Left lung (tissue), 10 donors: Measurements from ENCODE around the gene AHDC1. TPM values are rescaled to one million over a fixed set of nuclear protein-coding genes. Genes with fewer than 3 reads are reported as not detected.

ENCODE experiments used
- ATAC-seq: fragments of 200-7000 bp; cut with Tn5 transposase; one replicate; pipeline ENCODE4 v1.9.1; 2020; ENCODE audit warnings: moderate library complexity
- DNase-seq, 4 donors: peaks; one replicate each; pipeline ENCODE4 v3.0.0-alpha.2; 2013 to 2020
- H3K27ac ChIP-seq, 2 donors: fragments of 200-600 bp; sonication (generic) in 1 of 2; one replicate each; pipeline versions ENCODE4 v1.5.0 to v1.8.0; 2020 to 2021
- H3K27me3 ChIP-seq, 2 donors: fragments of 200-600 bp; sonication (generic) in 1 of 2; one replicate each; pipeline versions ENCODE4 v1.5.0 to v1.8.0; 2020 to 2021
- H3K36me3 ChIP-seq, 2 donors: fragments of 200-600 bp; sonication (generic) in 1 of 2; one replicate each; pipeline versions ENCODE4 v1.5.0 to v1.8.0; 2020 to 2021
- H3K4me1 ChIP-seq, 2 donors: fragments of 200-600 bp; one replicate each; pipeline ENCODE4 v1.8.0; 2021
- H3K4me3 ChIP-seq, 2 donors: fragments of 200-600 bp; sonication (generic) in 1 of 2; one replicate each; pipeline versions ENCODE4 v1.5.0 to v1.8.0; 2020 to 2021; ENCODE audit warnings: mild to moderate bottlenecking in 1 of 2
- H3K9me3 ChIP-seq, 2 donors: fragments of 200-600 bp; sonication (generic) in 1 of 2; one replicate each; pipeline versions ENCODE4 v1.5.0 to v1.8.0; 2020 to 2021
- intact Hi-C, 2 donors: fragments of 100-400 bp; cut with DNase I; formaldehyde crosslinking; loops; one replicate each; pipeline versions ENCODE4 v1.11.2 to v1.14.2; 2022
- polyA plus RNA-seq, 6 donors: library from polyadenylated mRNA; unstranded; fragments of 120-200 nt; gene quantifications; one replicate each; pipeline ENCODE4 v1.2.1, GENCODE V29; 2013; ENCODE audit not compliant: insufficient read length in 6 of 6
- total RNA-seq, 2 donors: library from RNA; stranded (reverse); fragmentation: NEBNext Ultra II Directional; extraction: Animal tissue kit (Norgen Biotek cat#: 25700); gene quantifications; one replicate each; pipeline ENCODE4 v1.2.1, GENCODE V29; 2021
- TF ChIP-seq, protein P1 (sequence below), 2 donors: fragments of 200-600 bp; sonication (generic) in 1 of 2; IDR thresholded peaks; one replicate each; pipeline versions ENCODE4 v1.5.0 to v1.8.0; 2021; ENCODE audit warnings: antibody characterized with exemption in 2 of 2
- donor health status: DM: no; HTN: yes; CAD: no.
- donor health status: DM: no; HTN: no; CAD: no.

AHDC1 gene
- total and polyA plus RNA-seq, 8 donors = 32.2 to 48.8 (median 41.2) TPM

- intact Hi-C loops = no loop called here
- Histone ChIP-seq H3K4me1 (peaks cover 16 to 26% of the 10 kb centered on the region in 2 donors), H3K27me3 (no peaks in the 10 kb centered on the region), H3K27ac (no peak overlapping the region), H3K36me3 (no peaks in the 10 kb centered on the region), H3K9me3 (no peaks in the 10 kb centered on the region), H3K4me3 (no peak overlapping the region)
- ATAC-seq (no peak), DNase-seq (no peak)
- TF ChIP-seq, protein P1, sequence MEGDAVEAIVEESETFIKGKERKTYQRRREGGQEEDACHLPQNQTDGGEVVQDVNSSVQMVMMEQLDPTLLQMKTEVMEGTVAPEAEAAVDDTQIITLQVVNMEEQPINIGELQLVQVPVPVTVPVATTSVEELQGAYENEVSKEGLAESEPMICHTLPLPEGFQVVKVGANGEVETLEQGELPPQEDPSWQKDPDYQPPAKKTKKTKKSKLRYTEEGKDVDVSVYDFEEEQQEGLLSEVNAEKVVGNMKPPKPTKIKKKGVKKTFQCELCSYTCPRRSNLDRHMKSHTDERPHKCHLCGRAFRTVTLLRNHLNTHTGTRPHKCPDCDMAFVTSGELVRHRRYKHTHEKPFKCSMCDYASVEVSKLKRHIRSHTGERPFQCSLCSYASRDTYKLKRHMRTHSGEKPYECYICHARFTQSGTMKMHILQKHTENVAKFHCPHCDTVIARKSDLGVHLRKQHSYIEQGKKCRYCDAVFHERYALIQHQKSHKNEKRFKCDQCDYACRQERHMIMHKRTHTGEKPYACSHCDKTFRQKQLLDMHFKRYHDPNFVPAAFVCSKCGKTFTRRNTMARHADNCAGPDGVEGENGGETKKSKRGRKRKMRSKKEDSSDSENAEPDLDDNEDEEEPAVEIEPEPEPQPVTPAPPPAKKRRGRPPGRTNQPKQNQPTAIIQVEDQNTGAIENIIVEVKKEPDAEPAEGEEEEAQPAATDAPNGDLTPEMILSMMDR (IDR thresholded peaks at IDR 0.05) = no peak
These were observed 18.3 kb downstream of the AHDC1 start for GRCh38 chr1:27585684-27586083.

- peaks cover 4 to 14% of the 10 kb centered on the region in 2 donors for H3K4me1 ChIP-seq
- H3K9me3 ChIP-seq = no peaks in the 10 kb centered on the region
- TF ChIP-seq, protein P1 (IDR thresholded peaks at IDR 0.05) = no peak
- no peak overlapping the region for H3K27ac ChIP-seq
- no peaks in the 10 kb centered on the region for H3K36me3 ChIP-seq
- ATAC-seq = no peak
- no peaks in the 10 kb centered on the region for H3K27me3 ChIP-seq
- no peak for DNase-seq
- intact Hi-C loops = no loop called here
- no peak overlapping the region for H3K4me3 ChIP-seq
These were observed 19.5 kb downstream of the AHDC1 start for GRCh38 chr1:27584453-27584852.

- intact Hi-C loops = no loop called here
- Histone ChIP-seq H3K9me3 (no peaks in the 10 kb centered on the region), H3K4me1 (peaks cover 0 to 7% of the 10 kb centered on the region in 2 donors), H3K27me3 (no peaks in the 10 kb centered on the region), H3K36me3 (no peaks in the 10 kb centered on the region), H3K4me3 (no peak overlapping the region), H3K27ac (no peak overlapping the region)
- TF ChIP-seq, protein P1 (IDR thresholded peaks at IDR 0.05) = no peak
- no peak for DNase-seq
- ATAC-seq = no peak
These were observed 20.5 kb downstream of the AHDC1 start for GRCh38 chr1:27583479-27583878.

DNA sequence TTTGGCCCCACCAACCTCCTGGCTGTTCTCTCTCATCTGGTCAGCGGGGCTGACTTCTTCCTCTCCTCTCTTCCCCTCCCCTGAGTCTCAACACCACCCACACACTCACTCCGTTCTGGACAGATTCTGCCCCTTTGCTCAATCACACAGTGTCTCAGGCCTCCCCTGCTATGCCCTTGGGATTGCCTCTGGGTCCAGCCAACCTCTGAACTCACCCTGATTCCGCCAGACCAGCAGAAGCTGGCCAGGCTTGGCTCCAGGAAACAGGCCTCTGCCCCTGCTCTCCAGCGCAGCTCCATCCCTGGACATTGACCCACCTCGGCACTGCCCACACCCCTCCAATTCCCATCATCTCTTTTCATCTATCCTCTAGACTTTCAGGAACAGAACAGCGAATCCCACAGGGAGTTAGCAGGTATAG is 22.1 kb downstream of the AHDC1 start:
- intact Hi-C loops = no loop called here
- H3K36me3 ChIP-seq = no peaks in the 10 kb centered on the region
- no peak for DNase-seq
- H3K4me1 ChIP-seq = peaks cover 10 to 20% of the 10 kb centered on the region in 2 donors
- no peak overlapping the region for H3K4me3 ChIP-seq
- ATAC-seq = peak; percentile 9
- no peaks in the 10 kb centered on the region for H3K27me3 ChIP-seq
- H3K27ac ChIP-seq = no peak overlapping the region
- no peaks in the 10 kb centered on the region for H3K9me3 ChIP-seq
- TF ChIP-seq, protein P1 (IDR thresholded peaks at IDR 0.05) = no peak

- intact Hi-C loops = no loop called here
- ATAC-seq = no peak
- DNase-seq = no peak
- H3K4me1 ChIP-seq = peaks cover 41 to 61% of the 10 kb centered on the region in 2 donors
- TF ChIP-seq, protein P1 (IDR thresholded peaks at IDR 0.05) = no peak
- H3K4me3 ChIP-seq = no peak overlapping the region
- H3K9me3 ChIP-seq = no peaks in the 10 kb centered on the region
- peaks cover 0 to 17% of the 10 kb centered on the region in 2 donors for H3K27me3 ChIP-seq
- peak overlapping the region; percentile 15 to 80 for H3K27ac ChIP-seq
- no peaks in the 10 kb centered on the region for H3K36me3 ChIP-seq
These were observed 26.3 kb downstream of the AHDC1 start for GRCh38 chr1:27577504-27578188.
